GM12878 (cell line): Measurements from ENCODE around the gene AEBP1. TPM values are rescaled to one million over a fixed set of nuclear protein-coding genes. Genes with fewer than 3 reads are reported as not detected.

Source experiments
- CHD4 ChIP-seq: fragments of 200-600 bp; sonication (generic); IDR thresholded peaks from 2 replicates; pipeline ENCODE4 v1.6.1; 2016; ENCODE audit warnings: mild to moderate bottlenecking
- GATAD2B ChIP-seq: fragments of 450-650 bp; conservative IDR thresholded peaks from 2 replicates; pipeline ENCODE4 v1.6.1; 2017; ENCODE audit warnings: low read depth, mild to moderate bottlenecking, moderate library complexity
- KLF5 ChIP-seq: fragments of 450-650 bp; IDR thresholded peaks from 2 replicates; pipeline ENCODE4 v1.6.1; 2014; ENCODE audit warnings: mild to moderate bottlenecking; ENCODE audit not compliant: partially characterized antibody
- MYB ChIP-seq: fragments of 150-350 bp; IDR thresholded peaks from 2 replicates; pipeline ENCODE4 v1.6.1; 2014; ENCODE audit warnings: mild to moderate bottlenecking, low read depth, low read length, borderline replicate concordance
- PAX8 ChIP-seq: fragments of 450-650 bp; IDR thresholded peaks from 2 replicates; pipeline ENCODE4 v1.6.1; 2017; ENCODE audit warnings: mild to moderate bottlenecking, moderate library complexity
- PML ChIP-seq: IDR thresholded peaks from 2 replicates; pipeline ENCODE4 v1.6.1; 2012; ENCODE audit warnings: low read length, inconsistent platforms
- RAD21 ChIP-seq: IDR thresholded peaks from 2 replicates; pipeline ENCODE4 v1.6.1; 2011; ENCODE audit warnings: mild to moderate bottlenecking, low read depth, low read length, moderate library complexity; ENCODE audit not compliant: insufficient read depth
- RUNX3 ChIP-seq: IDR thresholded peaks from 2 replicates; pipeline ENCODE4 v1.6.1; 2012; ENCODE audit warnings: low read length, inconsistent platforms
- ZNF274 ChIP-seq: IDR thresholded peaks from one replicate; pipeline ENCODE4 v1.8.0; 2011; ENCODE audit not compliant: insufficient read length, insufficient read depth
- polyA plus RNA-seq, 11 experiments: library from polyadenylated mRNA; depleted of rRNA in 4 of 11; unstranded in 6 of 11; stranded (reverse) in 5 of 11; fragments of >200 nt; fragmentation: Nextera tagmentation in 4 of 11; fragmentation: Illumina TruSeq in 1 of 11; extraction: Ambion mirVana in 4 of 11; extraction: Trizol in 1 of 11; gene quantifications; 1 replicate in 1 of 11; 2 replicates in 10 of 11; pipeline versions ENCODE4 v1.2.1 to v1.2.3, GENCODE V29; 2011 to 2016; ENCODE audit warnings: inconsistent platforms in 2 of 11, missing spikeins in 2 of 11, low read depth in 1 of 11
- total RNA-seq, 4 experiments: library from RNA; depleted of rRNA in 3 of 4; stranded (reverse); fragments of >200 nt in 3 of 4; fragmentation: Illumina TruSeq in 1 of 4; extraction: Trizol in 1 of 4; gene quantifications; 2 replicates each; pipeline versions ENCODE4 v1.2.1 to v1.2.3, GENCODE V29; 2013 to 2021
- TF ChIP-seq, protein P1 (sequence below): IDR thresholded peaks from 2 replicates; pipeline ENCODE4 v1.6.1; 2012; ENCODE audit warnings: improper control_type of control experiment, low read depth, low read length; ENCODE audit not compliant: insufficient replicate concordance
- TF ChIP-seq, protein P2 (sequence below): fragments of 450-650 bp; IDR thresholded peaks from 2 replicates; pipeline ENCODE4 v1.6.1; 2018; ENCODE audit warnings: mild to moderate bottlenecking, low read depth, moderate library complexity; ENCODE audit not compliant: partially characterized antibody
- TF ChIP-seq, protein P3 (sequence below): IDR thresholded peaks from 2 replicates; pipeline ENCODE4 v1.6.1; 2011; ENCODE audit warnings: low read depth, low read length, improper control_type of control experiment, borderline replicate concordance

The AEBP1 gene
- total and polyA plus RNA-seq, 10 of the 15 experiments (the other 5 are each of a cell fraction or from before 2014, with no cell fraction given): 0.06 to 0.23 (median 0.11) TPM; not detected in 5

DNA sequence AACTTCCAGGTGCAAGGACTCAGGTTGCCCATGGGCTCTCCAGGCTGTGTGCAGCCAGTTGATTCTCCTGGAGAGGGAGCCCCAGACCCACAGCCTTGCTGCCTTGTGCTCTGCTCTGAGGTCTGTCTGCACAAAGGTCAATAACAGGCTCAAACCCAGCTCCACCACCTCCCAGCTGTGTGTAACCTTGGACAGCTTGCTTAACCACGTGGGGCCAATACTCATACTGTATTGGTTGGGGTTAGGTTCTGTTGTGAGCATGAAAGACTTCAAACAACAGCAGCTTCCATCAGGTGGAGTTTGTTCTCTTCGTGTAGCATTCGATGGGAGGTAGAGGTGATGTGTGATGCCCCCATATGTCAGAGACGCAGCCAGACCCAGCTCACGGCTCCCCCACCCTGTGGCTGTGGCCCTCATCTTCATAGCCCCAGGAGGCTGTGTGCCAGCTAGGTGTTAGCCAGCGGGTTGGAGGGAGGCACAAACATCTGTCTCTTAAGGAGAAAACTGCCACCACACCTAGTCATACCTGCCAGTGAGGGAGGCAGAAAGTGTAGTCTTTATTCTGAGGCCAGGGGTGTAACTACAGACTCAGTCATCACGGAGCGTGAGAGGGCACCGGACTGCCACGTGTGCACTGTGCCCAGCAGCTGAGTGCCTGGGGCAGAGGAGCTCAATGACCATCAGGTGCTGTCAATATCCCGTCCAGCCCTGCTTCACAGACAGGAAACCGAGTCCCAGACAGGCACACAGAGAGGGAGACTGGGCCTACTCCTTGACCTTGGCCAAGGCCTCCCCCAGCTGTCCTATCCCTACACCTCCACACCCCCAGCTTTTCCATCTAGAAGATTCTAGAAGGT is 27.3 kb downstream of the AEBP1 start (continued):
- TF ChIP-seq, protein P1, sequence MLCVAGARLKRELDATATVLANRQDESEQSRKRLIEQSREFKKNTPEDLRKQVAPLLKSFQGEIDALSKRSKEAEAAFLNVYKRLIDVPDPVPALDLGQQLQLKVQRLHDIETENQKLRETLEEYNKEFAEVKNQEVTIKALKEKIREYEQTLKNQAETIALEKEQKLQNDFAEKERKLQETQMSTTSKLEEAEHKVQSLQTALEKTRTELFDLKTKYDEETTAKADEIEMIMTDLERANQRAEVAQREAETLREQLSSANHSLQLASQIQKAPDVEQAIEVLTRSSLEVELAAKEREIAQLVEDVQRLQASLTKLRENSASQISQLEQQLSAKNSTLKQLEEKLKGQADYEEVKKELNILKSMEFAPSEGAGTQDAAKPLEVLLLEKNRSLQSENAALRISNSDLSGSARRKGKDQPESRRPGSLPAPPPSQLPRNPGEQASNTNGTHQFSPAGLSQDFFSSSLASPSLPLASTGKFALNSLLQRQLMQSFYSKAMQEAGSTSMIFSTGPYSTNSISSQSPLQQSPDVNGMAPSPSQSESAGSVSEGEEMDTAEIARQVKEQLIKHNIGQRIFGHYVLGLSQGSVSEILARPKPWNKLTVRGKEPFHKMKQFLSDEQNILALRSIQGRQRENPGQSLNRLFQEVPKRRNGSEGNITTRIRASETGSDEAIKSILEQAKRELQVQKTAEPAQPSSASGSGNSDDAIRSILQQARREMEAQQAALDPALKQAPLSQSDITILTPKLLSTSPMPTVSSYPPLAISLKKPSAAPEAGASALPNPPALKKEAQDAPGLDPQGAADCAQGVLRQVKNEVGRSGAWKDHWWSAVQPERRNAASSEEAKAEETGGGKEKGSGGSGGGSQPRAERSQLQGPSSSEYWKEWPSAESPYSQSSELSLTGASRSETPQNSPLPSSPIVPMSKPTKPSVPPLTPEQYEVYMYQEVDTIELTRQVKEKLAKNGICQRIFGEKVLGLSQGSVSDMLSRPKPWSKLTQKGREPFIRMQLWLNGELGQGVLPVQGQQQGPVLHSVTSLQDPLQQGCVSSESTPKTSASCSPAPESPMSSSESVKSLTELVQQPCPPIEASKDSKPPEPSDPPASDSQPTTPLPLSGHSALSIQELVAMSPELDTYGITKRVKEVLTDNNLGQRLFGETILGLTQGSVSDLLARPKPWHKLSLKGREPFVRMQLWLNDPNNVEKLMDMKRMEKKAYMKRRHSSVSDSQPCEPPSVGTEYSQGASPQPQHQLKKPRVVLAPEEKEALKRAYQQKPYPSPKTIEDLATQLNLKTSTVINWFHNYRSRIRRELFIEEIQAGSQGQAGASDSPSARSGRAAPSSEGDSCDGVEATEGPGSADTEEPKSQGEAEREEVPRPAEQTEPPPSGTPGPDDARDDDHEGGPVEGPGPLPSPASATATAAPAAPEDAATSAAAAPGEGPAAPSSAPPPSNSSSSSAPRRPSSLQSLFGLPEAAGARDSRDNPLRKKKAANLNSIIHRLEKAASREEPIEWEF: no peak
- TF ChIP-seq PAX8: no peak
- TF ChIP-seq, protein P2, sequence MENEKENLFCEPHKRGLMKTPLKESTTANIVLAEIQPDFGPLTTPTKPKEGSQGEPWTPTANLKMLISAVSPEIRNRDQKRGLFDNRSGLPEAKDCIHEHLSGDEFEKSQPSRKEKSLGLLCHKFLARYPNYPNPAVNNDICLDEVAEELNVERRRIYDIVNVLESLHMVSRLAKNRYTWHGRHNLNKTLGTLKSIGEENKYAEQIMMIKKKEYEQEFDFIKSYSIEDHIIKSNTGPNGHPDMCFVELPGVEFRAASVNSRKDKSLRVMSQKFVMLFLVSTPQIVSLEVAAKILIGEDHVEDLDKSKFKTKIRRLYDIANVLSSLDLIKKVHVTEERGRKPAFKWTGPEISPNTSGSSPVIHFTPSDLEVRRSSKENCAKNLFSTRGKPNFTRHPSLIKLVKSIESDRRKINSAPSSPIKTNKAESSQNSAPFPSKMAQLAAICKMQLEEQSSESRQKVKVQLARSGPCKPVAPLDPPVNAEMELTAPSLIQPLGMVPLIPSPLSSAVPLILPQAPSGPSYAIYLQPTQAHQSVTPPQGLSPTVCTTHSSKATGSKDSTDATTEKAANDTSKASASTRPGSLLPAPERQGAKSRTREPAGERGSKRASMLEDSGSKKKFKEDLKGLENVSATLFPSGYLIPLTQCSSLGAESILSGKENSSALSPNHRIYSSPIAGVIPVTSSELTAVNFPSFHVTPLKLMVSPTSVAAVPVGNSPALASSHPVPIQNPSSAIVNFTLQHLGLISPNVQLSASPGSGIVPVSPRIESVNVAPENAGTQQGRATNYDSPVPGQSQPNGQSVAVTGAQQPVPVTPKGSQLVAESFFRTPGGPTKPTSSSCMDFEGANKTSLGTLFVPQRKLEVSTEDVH: no peak
- peak; percentile 39 for TF ChIP-seq RAD21
- no peak for TF ChIP-seq RUNX3
- no peak for TF ChIP-seq GATAD2B
- no peak for TF ChIP-seq KLF5
- TF ChIP-seq, protein P3, sequence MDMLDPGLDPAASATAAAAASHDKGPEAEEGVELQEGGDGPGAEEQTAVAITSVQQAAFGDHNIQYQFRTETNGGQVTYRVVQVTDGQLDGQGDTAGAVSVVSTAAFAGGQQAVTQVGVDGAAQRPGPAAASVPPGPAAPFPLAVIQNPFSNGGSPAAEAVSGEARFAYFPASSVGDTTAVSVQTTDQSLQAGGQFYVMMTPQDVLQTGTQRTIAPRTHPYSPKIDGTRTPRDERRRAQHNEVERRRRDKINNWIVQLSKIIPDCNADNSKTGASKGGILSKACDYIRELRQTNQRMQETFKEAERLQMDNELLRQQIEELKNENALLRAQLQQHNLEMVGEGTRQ: no peak
- no peak for TF ChIP-seq ZNF274
- no peak for TF ChIP-seq CHD4
- TF ChIP-seq PML: no peak
- no peak for TF ChIP-seq MYB
